Smooth muscle cell of the brain vasculature (primary cell): ENCODE measurements around the gene ALOX15.
"Not testable (repeated sequence)": the region's sequence is repeated elsewhere in the genome, so short reads cannot be mapped to it uniquely, and the experiment has no call there.

Experiments
- DNase-seq: peaks from one replicate; pipeline ENCODE4 v3.0.0-alpha.2; 2012; ENCODE audit warnings: low read depth, low spot score

Gene ALOX15, protein sequence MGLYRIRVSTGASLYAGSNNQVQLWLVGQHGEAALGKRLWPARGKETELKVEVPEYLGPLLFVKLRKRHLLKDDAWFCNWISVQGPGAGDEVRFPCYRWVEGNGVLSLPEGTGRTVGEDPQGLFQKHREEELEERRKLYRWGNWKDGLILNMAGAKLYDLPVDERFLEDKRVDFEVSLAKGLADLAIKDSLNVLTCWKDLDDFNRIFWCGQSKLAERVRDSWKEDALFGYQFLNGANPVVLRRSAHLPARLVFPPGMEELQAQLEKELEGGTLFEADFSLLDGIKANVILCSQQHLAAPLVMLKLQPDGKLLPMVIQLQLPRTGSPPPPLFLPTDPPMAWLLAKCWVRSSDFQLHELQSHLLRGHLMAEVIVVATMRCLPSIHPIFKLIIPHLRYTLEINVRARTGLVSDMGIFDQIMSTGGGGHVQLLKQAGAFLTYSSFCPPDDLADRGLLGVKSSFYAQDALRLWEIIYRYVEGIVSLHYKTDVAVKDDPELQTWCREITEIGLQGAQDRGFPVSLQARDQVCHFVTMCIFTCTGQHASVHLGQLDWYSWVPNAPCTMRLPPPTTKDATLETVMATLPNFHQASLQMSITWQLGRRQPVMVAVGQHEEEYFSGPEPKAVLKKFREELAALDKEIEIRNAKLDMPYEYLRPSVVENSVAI

DNA sequence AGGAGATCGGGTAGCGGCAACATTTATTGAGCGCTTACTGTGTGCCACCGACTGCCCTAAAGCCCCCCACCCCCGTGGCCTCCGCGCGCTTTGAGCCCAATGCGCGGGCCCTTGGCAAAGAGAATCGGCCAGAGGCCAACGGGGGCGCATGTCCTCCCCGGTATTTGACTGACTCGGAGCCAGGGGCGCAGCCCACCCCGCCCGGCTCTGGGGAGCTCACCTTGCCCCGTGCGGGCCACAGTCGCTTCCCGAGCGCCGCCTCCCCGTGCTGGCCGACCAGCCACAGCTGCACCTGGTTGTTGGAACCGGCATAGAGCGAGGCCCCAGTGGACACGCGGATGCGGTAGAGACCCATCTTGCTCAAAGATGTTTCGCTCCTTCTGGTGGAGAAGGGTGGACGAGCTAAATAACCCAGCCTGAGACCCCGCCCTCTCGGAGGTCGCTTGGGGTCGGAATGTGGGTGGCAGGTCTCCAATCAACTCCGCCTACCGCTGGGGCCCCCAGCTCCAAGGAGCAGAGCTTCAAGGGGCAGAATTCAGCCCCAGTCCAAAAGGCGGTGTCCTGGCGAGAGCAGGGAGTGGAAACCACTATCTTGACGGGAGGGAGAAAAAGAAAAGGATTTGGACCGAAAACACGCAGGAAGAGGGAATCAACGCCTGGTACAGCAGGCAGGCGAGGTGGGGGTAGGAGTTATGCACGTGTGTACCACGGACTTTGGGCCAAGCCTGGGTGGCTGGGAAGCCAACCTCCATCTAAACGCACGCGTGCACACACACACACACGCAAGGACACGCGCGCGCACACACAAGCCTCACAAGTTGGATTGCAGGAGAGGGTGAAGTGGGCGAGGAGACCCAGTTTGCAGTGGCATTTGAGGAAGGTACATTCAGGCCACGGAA is at the start of gene ALOX15:
TSS of gene ALOX15 (minus strand) at position 382 of the 899 bp plus-strand sequence. CDS start at position 355, 27 bp downstream.
- DNase-seq, result no peak

DNA sequence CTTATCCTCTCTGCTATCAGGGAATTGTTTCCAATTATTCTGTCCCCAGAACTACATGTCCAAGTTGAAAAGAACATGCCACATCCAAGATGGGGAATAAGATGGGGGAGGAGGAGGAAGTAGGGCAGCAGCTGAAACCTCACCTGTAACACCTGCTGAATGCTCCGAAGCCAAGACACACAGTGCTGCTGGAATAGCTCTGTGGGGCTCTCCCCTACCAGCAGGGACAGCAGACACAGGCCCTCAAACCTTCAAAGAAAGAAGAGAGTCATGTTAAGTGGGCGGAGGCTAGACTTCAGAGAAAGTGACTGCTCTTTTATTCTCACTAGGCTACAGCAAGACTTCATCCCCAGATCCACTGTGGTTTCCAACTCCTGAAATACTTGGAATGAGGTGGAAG is 49.3 kb upstream of the ALOX15 start:
- no peak for DNase-seq

DNA sequence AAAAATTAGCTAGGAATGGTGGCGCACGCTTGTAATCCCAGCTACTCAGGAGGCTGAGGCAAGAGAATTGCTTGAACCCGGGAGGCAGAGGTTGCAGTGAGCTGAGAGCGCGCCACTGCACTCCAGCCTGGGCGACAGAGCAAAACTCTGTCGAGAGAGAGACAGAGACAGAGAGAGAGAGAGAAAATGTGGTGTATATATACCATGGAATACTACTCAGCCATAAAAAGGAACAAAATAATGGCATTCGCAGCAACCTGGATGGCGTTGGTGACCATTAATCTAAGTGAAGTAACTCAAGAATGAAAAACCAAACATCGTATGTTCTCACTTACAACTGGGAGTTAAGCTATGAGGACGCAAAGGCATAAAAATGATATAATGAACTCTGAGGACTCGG is 48.4 kb upstream of the ALOX15 start:
- DNase-seq, result not testable (repeated sequence)

DNA sequence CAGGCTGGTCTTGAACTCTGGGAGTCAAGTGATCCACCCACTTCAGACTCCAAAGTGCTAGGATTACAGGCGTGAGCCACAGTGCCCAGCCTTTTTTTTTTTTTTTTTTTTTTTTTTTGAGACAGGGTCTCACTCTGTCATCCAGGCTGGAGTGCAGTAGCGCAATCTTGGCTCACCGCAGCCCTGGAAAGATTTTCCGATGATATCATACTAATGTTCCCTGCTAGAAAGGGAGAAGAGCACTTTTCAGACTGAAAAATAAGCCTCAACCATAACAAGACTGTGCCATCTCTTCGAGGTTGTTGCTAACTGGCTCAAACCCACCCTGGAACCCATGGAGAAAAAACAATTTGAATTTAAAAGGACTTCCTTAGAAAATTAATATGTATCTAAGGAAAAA is 42.3 kb upstream of the ALOX15 start:
- DNase-seq, result not testable (repeated sequence)

DNA sequence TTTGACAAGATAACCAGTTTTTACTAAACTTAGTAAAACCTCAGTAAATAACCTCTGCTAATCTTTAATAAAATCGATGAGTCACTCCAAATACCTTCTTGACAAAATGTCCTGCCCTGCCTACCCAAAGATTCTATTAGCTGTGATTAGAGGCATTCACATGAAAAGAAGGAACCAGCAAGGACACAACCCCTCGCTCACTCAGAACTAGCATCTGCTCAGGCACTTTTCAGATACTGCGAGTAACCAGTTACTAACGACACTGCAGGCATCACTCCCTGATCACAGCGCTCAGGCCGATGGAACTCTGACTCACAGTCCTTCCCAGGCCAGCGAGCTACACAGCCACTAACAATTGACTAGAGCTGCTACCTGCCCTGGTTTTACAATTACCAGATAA is 38.2 kb upstream of the ALOX15 start:
- no peak for DNase-seq

DNA sequence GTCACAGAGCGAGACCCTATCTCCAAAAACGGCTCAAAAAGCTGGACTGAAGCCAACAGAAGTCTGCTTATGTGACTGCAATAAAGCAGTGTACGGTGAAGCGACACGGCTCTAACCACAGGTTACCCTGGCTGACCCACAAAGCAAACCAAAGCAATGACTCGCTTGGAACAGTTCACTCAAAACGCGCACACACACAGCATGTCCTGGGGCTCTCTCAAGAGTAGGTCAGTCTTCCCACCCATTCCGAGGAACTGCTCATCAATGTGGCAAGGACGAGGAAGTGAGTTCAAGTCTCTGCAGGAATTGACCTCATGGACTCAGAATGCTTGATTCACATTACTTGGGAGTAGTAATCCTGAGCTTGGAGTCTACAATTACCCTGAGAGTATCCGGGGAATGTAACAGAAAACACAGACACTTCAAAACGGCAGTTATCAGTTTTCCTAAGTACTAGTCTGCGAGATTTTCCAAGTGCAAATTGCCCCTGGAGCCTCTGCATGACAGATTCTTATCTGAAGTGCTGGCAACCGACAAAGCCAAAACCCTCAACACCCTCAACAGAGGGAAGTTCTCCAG is 37.1 kb upstream of the ALOX15 start:
- peak; percentile 52 for DNase-seq

DNA sequence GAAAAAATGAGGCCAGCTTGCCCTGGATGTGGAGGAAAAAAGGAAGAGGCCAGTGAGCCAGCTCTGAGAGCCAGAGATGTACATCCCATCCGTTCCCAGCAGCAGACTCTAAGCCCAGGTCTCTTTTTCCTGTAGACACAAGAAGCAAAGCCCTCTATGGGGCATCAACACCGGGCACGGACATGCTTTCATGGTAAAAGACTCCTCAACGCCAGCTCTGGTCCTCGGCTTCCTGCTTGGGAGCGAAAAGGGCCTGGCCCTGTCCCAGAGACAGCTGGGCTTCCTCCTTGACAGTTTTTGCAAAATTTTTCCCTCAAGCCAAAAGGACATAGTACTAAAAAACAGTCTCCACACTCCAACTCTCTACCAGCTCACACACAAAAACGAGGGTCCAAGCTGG is 35.3 kb upstream of the ALOX15 start:
- DNase-seq, result no peak

DNA sequence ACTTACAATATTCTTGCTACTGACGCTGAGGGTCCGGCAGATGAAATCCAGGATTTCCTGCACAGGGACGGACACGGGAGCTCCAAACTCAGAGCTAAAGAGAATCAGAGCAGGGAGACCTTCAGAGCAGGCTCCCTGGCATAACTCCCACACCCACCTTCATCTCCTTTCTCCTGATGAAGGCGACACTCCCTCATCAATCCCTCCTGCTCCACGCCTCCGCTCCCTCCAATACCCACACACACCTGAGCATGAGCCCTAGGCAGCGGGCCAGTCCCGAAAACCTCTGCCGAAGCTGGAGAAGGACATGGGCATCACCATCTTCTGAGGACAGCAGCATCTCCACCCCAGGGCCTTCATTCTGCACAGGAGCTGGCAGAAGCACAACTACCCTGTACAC is 34.3 kb upstream of the ALOX15 start:
- DNase-seq, result no peak

DNA sequence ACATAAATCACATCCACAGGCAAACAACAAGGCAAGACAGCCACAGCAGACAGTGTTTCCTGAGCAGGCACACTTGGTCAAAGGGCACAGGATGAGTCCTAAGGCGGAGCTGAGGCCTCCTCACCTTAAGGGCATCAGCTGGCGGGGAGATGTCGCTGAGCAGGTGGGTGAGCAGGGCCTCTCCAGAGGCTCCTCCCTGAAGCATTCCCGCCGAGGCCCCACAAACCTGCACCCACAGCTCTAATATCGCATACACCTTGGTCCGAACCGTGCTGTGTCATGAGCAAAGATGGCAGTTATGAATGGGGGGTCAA is 33.2 kb upstream of the ALOX15 start:
- DNase-seq, result no peak

DNA sequence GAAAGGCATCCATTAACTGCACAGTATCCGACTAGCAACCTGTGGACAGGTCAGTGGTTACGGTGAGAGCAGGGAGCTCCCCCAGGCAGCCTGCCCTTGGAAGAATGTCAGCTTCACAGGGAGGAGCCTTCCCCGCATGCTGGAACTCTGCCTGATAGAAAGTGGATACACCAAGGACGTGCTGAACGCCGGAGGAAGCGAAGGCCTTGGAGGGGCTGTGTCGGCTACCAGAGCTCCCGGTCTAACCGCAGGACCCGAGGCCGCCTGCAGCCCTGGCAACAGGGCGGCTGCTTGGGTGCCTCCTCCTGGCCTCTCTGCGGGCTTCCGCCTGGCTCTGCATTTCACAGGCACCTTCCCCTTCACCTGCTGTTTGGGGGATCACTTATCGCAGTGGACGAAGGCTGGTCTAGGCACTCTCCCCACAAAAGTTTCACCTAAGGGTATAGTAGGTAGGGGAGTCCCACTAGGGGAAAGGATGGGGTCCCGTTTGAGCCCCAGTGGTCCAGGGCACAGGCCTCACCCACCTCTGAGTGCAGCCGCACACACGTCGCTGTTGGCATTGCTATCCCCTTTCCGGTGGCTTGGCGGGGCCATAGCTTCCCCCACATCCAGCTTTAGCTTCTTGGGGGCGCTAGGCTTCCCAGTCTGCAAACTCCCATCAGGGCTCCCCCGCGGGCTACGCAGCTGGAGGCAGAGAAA is 32.7 kb upstream of the ALOX15 start:
- DNase-seq, result no peak

DNA sequence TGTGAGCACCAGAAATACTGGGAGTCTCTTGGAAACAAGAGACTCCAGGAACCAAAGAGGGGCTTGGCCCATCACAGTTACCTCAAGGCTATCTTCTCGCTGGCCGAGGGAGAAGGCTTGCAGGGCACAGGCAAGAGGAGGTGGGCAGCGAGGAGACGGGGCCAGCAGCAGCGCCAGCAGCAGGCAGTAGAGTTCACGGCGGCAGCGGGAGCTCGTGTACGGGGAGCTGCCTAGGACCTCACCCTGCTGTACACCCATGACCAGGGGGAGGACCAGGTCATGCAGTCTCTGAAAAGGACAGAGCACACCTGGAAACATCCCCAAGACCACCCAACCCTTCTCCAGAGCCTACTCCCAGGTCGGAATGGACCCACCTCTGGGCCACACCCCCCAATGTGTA is 31.7 kb upstream of the ALOX15 start:
- no peak for DNase-seq

DNA sequence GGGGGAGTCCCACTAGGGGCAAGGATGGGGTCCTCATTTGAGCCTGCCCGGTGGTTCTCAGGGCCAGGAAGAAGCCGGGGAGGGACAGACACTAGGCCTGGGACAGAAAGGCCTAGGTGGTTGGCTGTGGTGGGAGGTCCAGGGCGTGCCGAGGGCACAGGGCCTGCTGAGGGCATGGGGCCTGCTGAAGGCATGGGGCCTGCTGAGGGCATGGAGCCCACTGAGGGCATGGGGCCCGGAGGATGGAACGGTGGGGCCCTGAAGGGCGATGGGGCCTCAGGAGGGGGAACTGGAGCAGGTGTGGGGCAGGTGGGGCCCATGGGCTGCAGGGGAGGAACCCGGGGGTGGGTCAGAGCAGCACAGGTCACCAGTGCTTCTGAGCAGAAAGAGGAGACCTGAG is 31.3 kb upstream of the ALOX15 start:
- no peak for DNase-seq

DNA sequence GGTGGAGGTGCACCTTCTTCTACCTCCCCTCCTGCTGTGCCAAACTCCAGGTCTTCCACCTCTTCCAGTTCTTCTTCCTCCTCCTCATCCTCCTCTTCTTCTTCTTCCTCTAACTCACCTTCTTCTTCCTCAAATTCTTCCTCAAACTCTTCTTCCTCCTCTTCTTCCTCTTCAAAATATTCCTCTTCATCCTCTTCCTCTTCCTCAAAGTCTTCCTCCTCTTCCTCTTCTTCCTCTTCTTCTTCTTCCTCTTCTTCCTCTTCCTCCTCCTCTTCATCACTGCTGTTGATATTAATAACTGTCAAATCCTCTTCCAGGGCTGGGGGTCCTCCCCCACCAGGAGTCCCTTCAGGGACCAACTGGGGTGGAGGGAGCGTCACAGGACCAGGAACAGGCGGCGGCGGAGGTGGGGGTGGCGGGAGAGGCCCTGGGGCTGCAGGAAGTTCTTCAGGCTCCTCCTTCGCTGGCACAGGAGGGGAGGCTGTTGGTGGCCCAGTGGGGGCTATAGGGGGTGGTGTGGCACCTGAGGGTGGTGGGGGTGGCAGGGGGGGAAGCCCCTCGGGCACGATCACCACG is 30.7 kb upstream of the ALOX15 start:
- DNase-seq, result no peak

DNA sequence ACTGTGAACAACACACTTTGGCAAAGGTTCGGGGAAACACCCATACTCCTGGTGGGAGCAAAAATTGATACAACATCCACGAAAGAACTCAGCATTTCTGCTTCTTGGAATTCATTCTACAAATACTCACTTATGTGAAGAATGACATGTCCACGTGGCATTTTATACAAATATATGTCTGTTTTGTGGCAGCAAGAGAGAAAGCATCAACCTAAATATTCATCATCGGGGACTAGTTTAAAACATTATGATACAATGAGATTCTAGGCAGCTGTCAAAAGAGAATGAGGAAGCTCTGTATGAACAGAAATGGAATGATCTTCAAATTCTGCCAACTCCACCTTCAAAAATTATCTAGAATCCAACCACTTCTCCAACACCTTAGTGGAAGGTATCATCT is 25.7 kb upstream of the ALOX15 start:
- DNase-seq, result no peak

DNA sequence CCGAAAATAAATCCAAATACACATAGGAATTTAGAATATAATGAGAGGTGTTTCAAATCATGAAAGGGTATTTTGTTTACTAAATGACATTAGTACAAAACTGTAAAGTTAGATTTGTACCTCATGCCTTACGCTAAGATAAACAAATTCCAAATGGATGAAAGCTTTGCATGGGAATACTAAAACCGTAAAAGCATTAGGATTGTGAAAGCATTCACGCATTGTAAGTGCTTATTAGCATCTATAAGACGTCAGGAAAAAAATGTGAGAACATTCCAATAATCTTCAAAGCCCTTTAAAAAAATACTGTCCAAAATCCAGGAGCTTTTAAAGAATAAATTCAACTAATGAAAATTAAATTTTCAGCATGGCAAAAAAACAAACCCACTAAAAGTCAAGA is 24.8 kb upstream of the ALOX15 start:
- DNase-seq, result no peak

DNA sequence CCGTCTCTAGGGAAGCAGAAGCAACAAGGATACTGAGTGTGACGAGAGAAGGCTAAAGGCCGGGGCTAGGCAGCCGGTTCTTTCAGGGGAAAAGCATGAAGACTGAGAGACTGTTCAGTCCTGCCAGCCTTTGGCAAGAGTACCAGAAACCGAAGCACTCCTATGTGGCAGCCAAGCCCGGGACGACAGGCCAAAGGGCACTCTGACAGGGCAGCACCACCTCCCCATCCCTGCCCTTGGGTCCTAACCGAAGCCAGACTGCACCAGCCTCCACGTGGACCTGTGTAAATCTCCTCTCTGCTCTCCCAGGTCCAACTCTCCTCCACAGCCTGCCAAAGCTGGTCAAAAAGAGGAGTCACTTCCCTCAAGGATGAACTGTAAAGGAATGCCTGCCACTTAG is 23.5 kb upstream of the ALOX15 start:
- DNase-seq, result no peak

DNA sequence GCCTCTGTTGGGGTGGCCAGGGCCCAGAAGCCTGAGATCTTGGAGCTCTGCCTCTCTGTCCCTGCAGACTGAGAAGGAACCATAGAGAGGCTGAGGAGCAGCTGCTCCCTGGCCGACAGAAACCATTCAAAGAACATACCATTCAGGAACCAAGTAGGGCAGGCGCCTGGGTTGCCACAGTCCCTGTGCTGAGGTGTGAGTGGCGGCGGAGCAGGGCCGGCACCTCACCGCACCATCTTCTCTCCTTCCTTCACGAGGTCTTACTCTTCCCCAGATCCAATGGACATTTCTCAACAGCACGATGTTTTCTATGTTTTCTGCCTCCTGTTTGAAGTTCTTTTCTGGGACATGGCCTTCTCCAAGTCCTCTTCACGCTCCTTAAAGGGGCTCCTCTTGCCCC is 22.8 kb upstream of the ALOX15 start:
- DNase-seq, result no peak

DNA sequence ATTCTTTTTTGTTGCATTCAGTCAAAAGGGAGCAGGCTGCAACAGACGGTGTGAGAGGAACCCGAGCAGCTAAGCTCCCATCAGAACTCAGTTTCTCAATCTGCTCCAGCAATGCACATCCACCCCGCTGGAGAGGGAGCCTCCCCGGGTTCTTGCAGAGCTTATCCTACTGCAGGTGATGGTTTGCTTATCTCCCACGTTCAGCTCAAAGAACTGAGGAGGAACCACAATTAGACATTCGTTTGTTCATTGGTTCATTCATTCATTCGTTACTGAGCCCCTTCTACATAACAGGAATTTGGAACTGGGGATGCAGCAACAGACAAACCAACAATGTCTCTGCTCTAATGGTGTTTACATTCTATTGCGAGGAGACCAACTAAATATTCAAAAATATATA is 22.2 kb upstream of the ALOX15 start:
- no peak for DNase-seq

DNA sequence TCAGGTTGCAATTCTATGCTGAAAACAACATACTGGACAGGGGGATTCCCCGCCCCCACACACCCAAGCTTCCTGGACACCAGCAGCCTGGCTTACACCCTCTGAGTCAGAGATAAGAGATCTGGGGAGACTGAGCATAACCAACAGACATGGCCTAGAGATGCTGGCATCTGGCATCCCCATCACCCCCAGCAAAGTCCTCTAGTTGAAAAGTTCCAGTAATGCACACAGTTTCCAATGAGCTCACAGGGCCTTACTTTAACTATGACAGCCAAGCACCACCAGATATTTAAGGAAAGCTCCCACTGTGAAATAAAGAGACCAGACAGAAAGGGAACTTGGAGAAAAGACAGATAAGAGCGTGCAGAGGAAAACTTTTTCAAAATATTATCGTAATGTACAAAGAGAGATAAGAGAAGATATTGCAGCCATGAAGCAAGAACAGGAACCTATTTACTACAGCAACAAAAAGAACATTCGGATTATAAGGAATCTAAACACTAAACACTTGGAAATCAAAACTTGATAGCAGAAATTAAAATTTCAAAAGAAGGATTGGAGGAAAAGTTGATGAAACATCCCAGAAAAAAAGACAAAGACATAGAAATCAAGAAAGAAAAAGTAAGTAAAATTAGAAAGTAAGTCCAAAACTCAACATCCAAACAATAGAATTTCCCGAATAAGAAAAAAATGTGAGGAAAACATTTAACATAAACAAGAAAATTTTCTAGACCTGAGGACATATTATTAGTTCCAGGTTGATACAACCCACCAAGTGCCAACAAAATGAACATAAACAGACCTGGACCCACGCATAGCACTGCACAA is 17.2 kb upstream of the ALOX15 start:
- no peak for DNase-seq

DNA sequence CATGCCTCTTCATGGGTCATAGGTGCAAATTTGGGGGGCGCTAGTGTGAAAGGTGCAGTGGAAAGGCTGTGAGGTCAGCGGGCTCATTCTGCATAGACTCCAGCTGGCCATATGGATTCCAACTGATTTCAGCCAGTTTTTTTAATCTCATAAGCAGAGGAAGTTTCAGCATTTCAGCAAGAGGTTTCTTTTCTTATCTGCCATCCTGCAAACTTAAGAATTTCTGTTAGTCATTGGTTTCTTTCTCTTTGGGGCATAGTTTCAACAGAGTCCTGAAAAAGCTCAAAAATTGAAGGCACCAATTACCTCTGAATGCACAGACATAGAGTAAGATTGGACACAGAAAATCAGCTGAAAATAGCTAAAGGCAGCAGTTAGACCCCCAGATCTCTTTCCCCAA is 16.2 kb upstream of the ALOX15 start:
- DNase-seq, result no peak
